Mucosa of rectum (tissue), 2 donors: ENCODE measurements around the gene PITPNM3.

Source experiments
- H3K27ac ChIP-seq, 2 donors: one replicate each; pipeline ENCODE4 v1.7.0; 2013; ENCODE audit warnings: inconsistent platforms in 2 of 2, low read depth in 2 of 2, low read length in 2 of 2
- H3K27me3 ChIP-seq, 2 donors: one replicate each; pipeline ENCODE4 v1.7.0; 2013; ENCODE audit warnings: low read length in 2 of 2; ENCODE audit not compliant: control insufficient read depth in 2 of 2, insufficient read depth in 2 of 2
- H3K36me3 ChIP-seq, 2 donors: one replicate each; pipeline ENCODE4 v1.7.0; 2013; ENCODE audit warnings: low read length in 2 of 2; ENCODE audit not compliant: control insufficient read depth in 2 of 2, insufficient read depth in 2 of 2
- H3K4me1 ChIP-seq, 2 donors: one replicate each; pipeline ENCODE4 v1.7.0; 2013; ENCODE audit warnings: low read length in 2 of 2, mild to moderate bottlenecking in 1 of 2; ENCODE audit not compliant: control insufficient read depth in 2 of 2, insufficient read depth in 2 of 2
- H3K4me3 ChIP-seq, 2 donors: one replicate each; pipeline ENCODE4 v1.7.0; 2013; ENCODE audit warnings: low read length in 2 of 2
- H3K9ac ChIP-seq, 2 donors: one replicate each; pipeline ENCODE4 v1.7.0; 2013; ENCODE audit warnings: low read length in 2 of 2, low read depth in 1 of 2, mild to moderate bottlenecking in 1 of 2
- H3K9me3 ChIP-seq, 2 donors: one replicate each; pipeline ENCODE4 v1.7.0; 2013; ENCODE audit warnings: low read length in 2 of 2; ENCODE audit not compliant: control insufficient read depth in 2 of 2
- donor health status: healthy.
- donor health status: Normal muscosa, but diverticular disease.

PITPNM3 gene

DNA sequence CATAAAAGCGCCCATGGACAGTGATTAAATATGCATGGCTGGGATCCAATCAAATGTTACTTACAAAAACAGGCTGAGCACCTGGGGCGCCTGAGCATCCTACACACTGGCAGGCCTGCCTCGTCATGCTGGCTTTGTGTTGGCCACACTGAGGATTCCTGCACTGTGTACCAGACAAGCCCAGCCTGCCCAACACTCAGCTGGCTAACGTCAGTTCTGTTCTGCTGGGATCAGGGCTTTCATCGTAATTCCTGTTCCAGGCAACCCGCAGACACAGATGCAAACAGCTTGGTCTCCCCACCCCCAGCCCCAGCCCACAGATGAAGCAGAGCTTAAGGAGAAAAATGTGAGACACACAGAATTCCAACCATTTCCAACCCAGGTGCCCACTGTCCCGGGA is 81.4 kb downstream of the PITPNM3 start:
- no peak overlapping the region for H3K27ac ChIP-seq
- no peaks in the 10 kb centered on the region for H3K27me3 ChIP-seq
- H3K9ac ChIP-seq = no peak overlapping the region
- peaks cover 0 to 3% of the 10 kb centered on the region in 2 donors for H3K36me3 ChIP-seq
- H3K4me1 ChIP-seq = no peaks in the 10 kb centered on the region
- H3K4me3 ChIP-seq = no peak overlapping the region
- no peaks in the 10 kb centered on the region for H3K9me3 ChIP-seq

- Histone ChIP-seq H3K4me1 (no peaks in the 10 kb centered on the region), H3K9ac (no peak overlapping the region), H3K36me3 (peaks cover 0 to 3% of the 10 kb centered on the region in 2 donors), H3K4me3 (no peak overlapping the region), H3K27ac (no peak overlapping the region), H3K9me3 (no peaks in the 10 kb centered on the region), H3K27me3 (no peaks in the 10 kb centered on the region)
Measured at GRCh38 chr17:6474376-6474775, 82.0 kb downstream of the PITPNM3 start.

DNA sequence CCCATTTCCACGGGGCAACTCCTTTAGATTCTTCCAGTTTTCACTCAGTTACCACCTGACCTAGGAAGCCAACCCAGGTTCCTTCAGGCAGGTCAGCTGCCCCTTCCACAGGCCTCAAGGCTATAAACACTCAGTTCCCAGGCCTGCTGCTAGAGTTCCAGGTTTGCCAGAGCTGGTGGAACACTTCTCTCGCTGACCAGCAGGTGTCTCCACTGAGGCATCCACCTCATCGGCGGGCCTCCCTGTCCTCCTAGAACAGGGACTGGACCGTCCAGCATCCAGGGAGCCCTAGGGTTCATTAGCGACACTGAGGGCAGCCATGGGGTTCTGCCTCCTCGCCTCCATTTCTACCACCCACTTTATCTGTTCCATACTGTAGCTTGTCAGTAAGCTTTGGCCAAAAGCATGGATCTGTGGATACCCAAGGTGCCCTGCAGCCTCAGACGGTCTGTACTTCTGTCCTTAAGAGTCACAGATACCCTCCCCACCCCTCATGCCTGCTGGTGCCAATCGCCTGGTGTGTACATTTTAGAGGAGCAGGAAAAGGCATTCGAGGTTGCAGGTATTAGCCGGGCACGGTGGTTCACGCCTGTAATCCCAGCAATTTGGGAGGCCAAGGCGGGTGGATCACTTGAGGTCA is 83.1 kb downstream of the PITPNM3 start:
- peaks cover 0 to 3% of the 10 kb centered on the region in 2 donors for H3K36me3 ChIP-seq
- no peaks in the 10 kb centered on the region for H3K4me1 ChIP-seq
- no peaks in the 10 kb centered on the region for H3K27me3 ChIP-seq
- H3K27ac ChIP-seq = no peak overlapping the region
- no peak overlapping the region for H3K4me3 ChIP-seq
- H3K9me3 ChIP-seq = no peaks in the 10 kb centered on the region
- peak overlapping the region in 1 of 2 donors; percentile 22 for H3K9ac ChIP-seq

- H3K9ac ChIP-seq = no peak overlapping the region
- peaks cover 0 to 3% of the 10 kb centered on the region in 2 donors for H3K36me3 ChIP-seq
- no peak overlapping the region for H3K27ac ChIP-seq
- no peaks in the 10 kb centered on the region for H3K4me1 ChIP-seq
- H3K4me3 ChIP-seq = no peak overlapping the region
- no peaks in the 10 kb centered on the region for H3K27me3 ChIP-seq
- H3K9me3 ChIP-seq = no peaks in the 10 kb centered on the region
Measured at GRCh38 chr17:6472517-6472916, 83.8 kb downstream of the PITPNM3 start.

DNA sequence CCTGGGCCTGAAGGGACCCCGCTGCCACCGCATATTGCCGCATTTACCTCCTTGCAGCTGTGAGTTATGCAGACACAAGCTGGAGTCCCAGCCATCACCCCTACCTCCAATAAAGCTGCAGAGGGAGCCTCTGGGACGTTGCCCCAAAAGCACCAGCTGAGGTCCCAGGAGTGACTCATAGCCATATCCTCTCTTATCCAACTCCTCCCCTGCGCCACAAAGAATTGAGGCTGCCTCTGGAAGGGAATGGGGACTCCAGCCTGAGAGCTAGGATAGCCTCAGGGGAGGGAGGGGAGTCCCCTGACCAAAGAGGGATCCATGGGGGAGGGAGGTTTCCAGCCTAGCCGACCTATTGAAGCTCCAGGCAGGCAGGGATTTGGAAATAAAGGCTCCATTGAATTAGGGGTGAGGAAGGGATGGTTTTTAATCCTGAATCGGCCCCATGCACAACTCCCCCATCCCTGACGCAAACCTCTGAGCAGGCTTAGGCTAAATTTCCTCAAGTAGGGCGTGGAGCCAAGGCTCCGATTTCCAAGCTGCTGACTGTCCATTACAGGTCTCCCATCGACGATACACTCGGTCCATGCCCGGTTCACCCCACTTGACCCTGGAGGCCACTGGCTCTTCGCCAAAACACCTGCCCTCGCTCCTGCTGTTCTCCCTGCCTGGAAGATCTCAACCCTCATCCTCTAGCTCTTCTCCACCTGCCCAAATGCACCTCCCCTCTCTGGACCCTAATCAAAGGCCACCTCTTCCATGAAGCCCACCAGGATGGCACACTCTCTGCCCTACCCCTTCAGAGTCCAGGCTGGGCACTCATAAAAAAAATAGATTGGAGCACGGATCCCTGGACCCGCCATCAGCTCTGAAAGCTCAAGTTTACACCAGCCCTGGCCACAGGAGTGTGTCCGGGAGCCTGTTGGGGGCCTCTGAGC is 84.6 kb downstream of the PITPNM3 start:
- peaks cover 0 to 3% of the 10 kb centered on the region in 2 donors for H3K36me3 ChIP-seq
- H3K9ac ChIP-seq = no peak overlapping the region
- no peak overlapping the region for H3K4me3 ChIP-seq
- H3K27me3 ChIP-seq = no peaks in the 10 kb centered on the region
- no peaks in the 10 kb centered on the region for H3K9me3 ChIP-seq
- H3K4me1 ChIP-seq = no peaks in the 10 kb centered on the region
- H3K27ac ChIP-seq = no peak overlapping the region

DNA sequence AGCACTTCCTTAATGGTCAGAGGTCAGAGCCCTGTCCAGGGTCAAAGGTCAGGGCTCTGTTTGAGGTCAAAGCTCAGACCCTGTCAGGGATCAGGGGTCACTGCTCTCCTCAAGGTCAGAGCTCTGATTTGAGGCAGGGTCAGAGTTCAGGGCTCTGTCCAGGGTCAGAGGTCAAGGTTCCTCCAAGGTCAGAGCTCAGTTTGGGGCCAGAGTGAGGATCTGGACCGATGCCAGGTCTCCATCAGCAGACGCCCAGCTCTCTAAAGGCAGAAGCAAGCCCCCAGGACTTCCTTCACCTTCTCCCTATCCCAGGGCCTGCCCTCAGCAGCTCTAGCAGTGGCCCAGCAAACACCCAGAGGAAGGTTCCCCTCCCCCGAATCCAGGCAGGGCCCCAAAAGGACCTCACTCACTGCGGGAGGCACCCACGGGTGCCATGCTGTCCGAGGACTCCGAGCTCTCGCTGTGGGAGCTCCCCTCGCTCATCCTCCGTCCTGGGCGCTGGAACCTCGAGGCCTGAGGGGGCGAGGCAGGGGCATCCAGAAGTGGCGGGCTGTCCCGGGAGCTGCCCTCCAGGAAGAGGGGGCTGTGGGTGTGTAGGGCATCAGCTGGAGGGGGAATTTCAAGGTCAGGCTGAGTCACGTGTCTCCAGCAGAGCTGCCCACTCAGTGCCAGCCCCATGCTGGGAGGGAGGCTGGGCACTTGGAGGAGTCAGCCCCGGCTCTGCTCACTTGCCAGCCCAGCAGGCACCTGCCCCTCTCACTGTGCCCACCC is 85.4 kb downstream of the PITPNM3 start:
- Histone ChIP-seq H3K9ac (no peak overlapping the region), H3K27ac (no peak overlapping the region), H3K9me3 (no peaks in the 10 kb centered on the region), H3K4me1 (no peaks in the 10 kb centered on the region), H3K4me3 (no peak overlapping the region), H3K27me3 (no peaks in the 10 kb centered on the region), H3K36me3 (peaks cover 0 to 3% of the 10 kb centered on the region in 2 donors)

GRCh38 chr17:6470146-6470718 is 86.1 kb downstream of the PITPNM3 start:
- no peaks in the 10 kb centered on the region for H3K27me3 ChIP-seq
- H3K36me3 ChIP-seq = no peaks in the 10 kb centered on the region
- H3K4me1 ChIP-seq = no peaks in the 10 kb centered on the region
- no peak overlapping the region for H3K9ac ChIP-seq
- no peak overlapping the region for H3K4me3 ChIP-seq
- H3K27ac ChIP-seq = no peak overlapping the region
- H3K9me3 ChIP-seq = no peaks in the 10 kb centered on the region

DNA sequence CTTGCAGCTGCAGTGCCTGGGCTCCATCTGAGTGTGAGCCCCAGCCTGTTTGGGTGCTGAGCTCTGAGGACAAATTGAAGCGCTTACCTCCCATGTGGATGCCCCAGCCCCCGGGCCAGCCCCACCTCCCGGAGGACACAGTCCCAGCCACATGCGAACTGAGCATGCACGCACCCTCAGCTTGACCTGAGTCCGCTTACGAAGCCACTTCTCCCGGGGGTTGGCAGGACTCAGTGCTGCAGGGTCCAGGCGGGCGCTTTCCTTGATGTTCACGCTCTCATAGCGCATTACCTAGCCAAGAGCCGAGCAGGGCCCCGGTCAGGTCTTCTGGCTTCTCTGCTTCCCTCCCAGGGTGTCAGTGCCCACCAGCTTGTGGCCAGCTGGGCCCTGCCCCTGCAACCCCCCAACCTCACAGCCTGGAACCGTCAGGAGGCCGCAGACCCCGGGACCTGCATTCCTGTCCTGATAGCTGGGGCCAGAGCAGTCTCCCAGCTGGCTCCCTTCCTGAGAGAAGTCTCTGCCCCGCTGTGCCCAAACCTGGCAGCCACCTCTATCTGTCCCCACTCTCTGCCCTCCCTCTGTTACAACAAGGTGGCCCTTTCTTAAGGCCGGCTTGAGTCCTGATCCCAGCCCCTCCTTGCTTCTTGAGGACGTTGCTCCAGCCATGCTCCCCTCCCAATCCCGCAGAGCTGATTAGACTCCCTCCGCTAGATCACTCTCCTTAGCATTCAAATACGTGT is 88.1 kb downstream of the PITPNM3 start:
- Histone ChIP-seq H3K36me3 (peaks cover 2 to 4% of the 10 kb centered on the region in 2 donors), H3K9me3 (no peaks in the 10 kb centered on the region), H3K27ac (no peak overlapping the region), H3K4me3 (no peak overlapping the region), H3K9ac (no peak overlapping the region), H3K4me1 (no peaks in the 10 kb centered on the region), H3K27me3 (no peaks in the 10 kb centered on the region)

DNA sequence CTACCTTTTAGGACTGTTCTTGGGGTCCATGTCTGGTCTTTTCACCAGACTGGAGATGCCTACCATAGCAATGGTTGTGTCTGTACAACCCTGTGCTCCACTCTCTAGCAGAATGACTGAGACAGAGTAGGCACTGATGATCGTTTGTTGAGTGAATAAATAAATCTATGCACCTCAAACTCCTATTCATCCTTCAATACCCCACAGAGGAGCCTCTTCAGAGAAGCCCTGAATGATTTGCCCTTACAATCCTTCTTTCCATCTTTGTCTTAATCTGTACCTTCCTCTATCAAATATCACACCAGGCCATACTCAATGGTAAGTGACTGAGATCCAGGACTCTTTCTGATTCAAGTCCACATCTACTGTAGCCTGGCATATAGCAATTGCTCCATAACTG is 88.8 kb downstream of the PITPNM3 start:
- no peaks in the 10 kb centered on the region for H3K27me3 ChIP-seq
- H3K4me3 ChIP-seq = no peak overlapping the region
- H3K4me1 ChIP-seq = no peaks in the 10 kb centered on the region
- peaks cover 2 to 4% of the 10 kb centered on the region in 2 donors for H3K36me3 ChIP-seq
- no peaks in the 10 kb centered on the region for H3K9me3 ChIP-seq
- H3K9ac ChIP-seq = no peak overlapping the region
- no peak overlapping the region for H3K27ac ChIP-seq
